CD1c-positive myeloid dendritic cell (primary cell): ENCODE data around the gene CFAP46.
A peak's percentile ranks its signal among the peaks of the same experiment; 100 is the strongest.
"Not testable (repeated sequence)": the region's sequence is repeated elsewhere in the genome, so short reads cannot be mapped to it uniquely, and the experiment has no call there.

Experiments used
- DNase-seq: peaks from one replicate; pipeline ENCODE4 v3.0.0-alpha.2; 2016; ENCODE audit errors: extremely low spot score

The CFAP46 gene

DNA sequence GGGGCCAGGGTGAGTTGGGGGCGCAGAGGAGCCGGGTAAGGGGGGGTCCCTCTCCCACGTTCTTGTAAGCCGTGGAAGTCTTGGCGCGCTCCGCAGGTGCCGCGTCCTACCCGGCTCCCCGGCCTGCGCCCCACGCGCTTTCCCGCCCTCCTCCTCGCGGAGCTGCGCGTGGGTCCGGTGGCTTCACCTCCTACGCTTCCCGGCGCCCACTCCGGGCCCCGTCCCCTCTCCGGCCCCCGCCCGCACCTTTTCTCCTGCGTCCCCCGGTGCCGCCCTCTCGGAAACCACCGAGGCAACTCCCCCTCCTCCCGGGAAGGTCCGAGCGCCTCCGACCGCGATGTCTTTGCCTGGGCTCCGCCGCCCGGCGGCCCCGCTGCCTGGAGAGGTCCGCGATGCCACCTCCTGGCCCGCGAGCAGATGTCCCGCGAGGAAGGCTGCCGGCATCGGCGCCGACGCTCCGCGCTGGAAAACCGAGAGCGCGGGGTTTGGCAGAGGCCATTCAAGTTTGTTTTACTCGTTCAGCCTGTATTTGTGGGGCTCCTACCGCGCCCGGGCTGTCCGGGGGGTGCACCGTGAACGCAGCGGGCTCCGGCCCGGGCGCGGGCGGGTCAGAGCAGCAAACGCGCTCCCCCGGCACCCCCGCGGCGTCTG lies 154.1 kb downstream of the CFAP46 start:
- peak; percentile 8 for DNase-seq

DNA sequence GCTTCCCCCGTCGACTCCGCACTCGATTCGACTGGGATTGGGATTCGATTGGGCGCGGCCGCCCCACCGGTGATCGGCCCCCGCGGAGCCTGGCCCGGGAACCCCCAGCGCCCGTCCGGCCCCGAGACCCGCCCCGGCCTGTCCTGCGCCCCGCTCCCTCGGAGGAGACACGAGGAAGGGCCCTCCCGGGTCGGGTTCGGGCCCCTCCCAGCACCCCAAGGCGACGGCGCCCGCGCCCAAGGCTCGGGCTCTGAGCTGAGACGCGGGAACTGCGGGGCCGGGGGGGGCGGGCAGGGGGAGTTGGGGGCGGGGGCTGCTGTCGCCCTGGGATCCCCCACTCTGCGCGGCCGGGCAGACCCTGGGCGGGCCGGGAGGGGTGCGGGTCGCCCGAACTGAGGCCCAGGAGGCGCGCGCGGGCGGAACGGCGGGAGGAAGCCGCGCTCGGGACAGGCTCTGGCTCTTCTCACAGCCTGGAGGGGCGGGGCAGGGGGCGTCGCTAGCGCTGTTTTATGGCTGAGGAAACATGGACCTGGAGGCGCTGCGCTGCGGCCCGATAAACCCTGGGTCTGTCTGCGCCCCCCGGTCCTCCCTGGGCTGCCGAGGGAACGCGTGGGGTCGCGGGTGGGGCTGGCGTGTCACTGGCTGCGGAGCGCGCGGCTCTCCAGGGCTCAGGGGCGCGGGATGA lies 154.7 kb downstream of the CFAP46 start:
- no peak for DNase-seq

DNA sequence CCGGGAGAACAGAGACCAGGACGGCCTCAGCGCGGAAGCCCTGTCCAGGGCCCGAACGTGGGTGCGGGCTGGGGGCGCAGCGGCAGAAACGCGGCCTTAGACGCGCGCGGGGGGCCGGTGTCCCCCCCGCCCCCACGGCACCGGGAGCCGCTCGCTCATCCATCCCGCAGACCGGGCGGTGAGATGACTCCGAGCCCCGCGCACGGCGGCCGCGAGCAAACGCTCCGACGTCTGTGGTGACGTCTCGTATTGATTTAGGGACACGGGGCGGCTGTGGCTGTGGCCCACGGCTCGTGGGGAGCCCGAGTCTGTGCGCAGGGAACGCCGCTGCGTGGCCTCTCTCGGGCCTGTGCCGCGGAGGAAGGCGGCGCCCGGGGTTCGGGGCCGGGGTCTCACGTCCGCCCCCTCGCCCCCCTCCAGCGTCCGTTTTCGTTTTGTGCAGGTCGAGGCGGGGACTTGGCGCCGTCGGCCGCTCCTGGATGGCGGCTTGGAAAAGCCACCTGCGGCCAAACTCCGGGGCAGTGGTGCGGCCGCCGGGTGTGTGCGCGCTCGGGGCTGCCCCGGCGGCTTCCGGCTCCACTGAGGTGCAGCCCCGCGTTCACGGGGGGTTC lies 155.4 kb downstream of the CFAP46 start:
- DNase-seq = no peak

DNA sequence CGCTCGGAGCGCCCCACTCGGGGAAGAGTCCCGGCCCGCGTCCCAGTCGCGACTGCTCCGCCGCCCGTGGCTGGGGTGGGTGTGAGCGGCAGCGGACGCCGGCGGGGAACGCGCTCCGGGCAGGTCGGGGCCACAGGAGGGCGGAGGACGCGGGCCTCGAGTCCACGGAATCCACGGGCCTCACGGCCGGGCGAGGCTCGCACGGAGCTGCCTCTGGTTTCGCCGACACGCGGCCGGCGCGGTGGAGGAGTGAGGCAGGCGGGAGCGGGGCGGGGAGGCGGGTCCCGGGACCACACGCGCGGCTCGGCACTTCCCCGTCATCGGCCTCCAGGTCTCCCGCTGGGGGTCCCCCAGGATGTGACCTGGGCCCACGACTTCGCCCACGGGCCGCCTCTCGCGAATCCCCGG lies 155.9 kb downstream of the CFAP46 start:
- no peak for DNase-seq

DNA sequence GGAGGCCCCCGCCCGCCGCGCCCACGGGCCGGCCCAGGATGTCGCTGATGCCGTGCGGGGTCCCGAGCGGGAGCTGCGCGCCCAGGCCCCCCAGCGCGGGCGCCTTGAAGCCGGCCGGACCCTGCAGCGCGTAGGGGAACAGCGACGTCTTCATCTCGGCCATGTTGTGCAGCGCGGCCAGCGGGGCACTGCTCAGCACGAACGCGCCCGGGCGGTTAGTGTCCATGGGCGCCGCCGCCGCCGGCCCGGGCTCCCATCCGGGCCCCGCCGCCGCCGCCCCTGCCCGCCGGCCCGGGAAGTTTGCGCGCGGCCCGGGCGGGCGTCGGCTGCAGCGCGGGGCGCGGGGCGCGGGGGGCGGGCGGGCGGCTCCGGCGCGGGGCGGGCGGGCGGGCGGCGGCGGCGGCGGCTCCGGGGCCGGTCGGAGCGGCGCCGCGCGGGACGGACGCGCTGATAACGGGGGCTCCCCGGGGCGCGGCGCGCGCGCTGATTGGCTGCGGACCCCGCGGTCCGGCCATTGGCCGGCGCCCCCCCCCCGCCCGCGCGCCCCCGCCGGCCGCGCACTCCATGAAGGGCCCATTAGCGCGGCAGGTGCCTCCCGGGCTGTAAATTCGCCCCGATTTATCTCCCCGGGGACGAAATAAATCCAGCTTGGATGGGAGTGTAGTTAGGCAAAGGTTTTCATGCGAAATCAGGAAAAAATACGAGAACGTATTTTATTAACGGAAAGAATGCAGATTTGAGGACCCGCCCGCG lies 156.5 kb downstream of the CFAP46 start, which contains the start of gene NKX6-2:
TSS of gene NKX6-2 (minus strand) at position 425 of the 753 bp plus-strand sequence. CDS start at position 226, 199 bp downstream.
- DNase-seq = no peak

DNA sequence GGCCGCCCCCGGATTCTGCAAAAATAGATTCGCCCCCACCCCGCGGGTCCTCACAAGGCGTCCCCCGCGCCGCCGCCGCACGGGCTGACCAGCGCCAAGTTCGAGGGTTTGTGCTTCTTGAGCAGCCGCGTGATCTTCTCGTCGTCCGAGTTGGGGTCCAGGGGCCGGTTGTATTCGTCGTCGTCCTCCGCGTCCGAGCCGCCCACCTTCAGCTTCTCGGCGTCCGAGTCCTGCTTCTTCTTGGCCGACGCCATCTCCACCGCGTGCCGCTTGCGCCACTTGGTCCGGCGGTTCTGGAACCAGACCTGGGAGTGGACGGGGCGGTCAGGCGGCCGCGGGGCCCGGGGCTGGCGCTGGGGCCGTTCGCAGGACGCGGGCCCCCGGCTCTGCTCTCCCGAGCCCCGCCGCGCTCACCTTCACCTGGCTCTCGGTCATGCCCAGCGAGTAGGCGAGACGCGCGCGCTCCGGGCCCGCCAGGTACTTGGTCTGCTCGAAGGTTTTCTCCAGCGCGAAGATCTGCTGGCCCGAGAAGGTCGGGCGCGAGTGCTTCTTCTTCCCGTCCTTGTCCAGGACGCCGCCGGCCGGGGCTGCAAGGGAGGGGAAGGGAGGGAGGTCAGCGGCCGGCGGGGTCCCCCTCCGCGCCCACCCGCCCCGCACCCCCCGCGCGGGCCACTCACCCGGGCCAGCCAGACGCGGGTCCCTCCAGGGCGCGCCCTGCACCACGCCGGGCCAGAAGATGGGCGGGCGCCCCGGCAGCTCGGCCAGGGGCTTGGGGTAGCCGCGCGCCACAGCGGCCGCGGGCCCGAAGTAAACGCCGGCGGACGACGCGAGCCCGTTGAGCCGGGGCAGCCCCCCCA lies 157.3 kb downstream of the CFAP46 start:
- no peak for DNase-seq

DNA sequence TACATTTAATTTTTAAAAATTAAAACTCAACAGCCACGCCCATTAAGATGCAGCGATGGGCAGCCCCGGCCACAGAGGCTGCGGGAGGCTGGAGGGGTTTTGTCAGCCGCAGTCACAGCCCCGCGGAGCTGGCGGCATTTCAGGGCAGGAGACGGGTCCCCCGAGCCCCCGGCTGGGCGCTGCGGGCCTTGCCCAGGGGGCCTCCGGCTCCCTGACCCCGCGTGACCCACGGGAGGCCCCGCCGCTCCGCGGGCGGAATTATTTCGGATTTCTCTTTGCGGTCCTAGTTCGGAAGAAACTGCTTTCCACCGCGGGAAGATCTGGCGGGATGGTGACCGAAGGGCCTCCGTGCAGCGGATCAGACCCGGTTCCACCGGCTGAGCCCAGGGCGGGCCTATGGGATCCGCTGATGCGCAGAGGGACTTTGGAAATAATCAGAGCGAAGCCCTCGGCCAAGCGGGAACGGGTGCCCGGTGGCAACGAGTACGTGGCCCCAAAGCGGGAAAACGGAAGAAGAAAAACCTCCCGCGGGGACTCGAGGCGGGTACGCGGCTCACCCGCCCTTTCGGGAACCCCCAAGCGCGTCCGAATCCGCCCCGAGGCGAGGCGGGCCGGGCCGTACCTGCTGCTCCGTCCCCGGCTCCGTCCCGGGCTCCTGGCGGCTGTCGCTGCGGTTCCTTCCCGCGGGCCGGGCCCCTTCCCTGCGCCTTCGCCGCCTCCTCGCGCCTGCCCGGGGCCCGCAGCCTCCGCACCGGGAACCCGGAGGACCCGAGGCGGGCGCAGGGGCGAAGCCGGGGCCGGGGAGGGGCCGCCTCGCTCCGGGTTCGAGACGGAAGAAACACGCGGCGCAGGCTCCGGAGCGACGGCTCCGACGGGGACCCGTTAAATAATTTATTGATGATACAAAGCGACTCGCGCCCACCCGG lies 158.2 kb downstream of the CFAP46 start:
- no peak for DNase-seq

DNA sequence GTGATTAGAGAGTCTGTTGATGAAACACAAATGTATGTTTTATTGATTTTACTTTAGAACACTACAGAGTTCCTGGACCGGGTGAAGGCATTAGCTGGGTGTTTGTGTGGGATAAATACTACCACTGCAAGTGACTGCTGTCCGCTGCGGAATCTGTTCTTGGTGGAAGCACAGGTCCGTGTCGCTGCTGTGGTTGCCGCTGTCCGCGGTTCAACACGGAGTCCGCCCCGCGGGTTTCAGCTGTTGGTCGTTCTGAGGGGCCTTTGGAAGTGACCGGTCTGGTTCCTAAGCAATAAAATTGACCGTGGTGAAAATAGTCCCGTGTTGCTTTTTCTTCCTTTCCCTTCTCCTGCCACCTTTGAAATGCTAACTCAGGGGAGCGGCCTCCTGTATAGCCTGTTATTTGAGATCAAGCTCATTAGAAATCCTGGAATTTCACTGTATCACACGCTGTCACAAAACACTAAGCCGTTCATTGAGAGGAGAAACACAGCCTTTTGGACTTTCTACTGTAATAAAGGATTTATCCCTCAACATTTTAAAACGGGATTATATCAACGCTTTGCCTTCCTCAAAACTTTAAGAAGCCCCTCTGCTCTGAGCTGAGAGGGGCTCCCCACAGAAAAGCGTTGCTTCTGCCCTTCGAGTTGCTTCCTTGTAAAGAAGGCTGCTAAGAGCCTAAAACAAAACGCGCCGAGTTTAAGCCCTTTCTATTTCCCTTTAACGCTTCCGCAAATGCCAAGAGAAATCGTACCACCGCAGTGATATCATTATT lies 159.0 kb downstream of the CFAP46 start:
- no peak for DNase-seq

DNA sequence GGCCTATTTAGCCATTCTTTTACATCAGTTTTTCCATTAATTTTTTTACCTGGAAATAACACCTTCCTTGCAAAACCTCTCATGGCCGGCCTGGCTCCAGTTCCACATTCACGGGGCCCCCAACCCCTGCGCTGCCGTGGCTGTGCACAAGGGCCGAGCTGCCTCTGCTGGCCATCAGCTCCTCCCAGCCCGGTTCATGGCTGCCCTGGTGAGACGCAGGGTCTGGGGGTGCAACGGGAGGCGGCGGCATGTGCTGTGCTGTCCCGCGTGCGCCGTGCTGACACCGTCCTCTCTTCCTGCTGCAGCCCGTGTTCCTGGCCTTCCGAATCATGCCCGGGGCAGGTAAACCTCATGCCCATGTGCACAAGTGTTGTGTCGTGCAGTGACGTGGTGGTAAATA lies 160.8 kb downstream of the CFAP46 start:
- DNase-seq = no peak

DNA sequence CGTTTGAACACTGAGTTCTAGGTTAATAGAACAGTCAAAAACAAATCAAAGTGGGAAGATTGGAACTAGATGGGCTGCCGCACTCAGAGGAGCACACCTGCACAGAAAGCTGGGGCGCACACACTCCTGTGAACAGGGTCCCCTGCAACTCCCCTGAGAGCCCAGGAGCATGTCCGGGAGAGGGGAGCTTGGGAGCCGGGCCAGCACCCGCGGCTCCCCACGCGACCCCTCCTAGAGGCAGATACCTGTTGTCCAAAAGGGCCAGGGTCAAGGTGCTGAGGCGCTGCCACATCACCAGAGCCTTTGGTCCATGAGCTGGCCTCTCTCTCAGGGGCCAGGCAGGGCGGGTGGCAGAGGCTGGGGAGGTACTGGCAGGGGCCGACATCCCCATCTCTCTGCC lies 162.0 kb downstream of the CFAP46 start:
- no peak for DNase-seq

DNA sequence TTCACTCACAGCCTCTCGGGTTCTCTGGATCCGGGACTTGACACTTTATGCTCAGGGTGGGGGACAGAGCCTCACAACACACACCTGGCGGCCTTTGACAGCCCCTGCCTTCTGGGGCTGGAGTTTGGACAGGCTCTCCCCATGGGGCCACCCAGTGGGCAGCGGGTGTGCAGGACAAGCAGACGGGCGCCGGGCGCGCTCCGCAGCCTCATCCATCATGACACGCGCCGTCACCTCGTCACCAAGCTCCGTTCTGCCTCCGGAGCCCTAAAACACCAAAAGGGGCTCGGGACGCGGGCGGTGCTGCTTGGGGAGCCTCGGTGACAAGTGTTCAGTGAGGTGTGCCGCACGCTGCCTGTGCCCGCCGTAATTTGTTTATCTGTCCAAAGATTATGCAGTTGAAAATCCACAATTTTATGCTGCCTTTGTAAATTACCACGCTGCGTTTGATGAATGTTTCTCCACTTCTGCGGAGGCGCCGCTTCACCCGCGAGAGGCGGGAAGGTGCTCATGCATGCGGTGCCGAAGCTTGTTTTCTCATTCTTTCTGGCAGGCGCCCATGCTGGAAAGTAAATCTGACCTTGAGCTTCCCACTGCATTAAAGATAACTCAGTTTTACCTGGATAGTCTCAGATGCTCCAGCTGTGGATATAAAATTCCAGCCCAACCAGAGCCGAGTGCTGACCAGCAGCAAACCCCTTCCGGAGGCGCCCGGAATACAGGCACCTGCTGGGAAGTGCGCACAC lies 162.6 kb downstream of the CFAP46 start:
- DNase-seq = no peak

DNA sequence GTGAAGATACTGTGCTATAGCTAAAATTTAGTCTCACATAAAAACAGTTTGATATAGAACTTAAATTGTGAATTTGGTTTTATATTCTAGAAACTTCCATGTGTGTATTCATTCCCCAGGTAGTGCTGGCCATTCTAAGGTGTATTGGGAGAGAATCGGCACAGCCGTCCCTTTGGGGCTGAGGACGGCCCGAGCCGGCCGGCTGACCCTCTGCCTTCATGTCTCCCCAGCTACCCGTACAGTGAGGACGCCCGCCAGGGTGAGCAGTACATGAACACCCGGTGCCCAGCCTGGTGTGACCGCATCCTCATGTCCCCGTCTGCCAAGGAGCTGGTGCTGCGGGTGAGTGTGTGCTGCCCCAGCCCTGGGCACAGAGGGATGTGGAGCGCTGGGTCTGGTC lies 164.9 kb downstream of the CFAP46 start:
- no peak for DNase-seq

DNA sequence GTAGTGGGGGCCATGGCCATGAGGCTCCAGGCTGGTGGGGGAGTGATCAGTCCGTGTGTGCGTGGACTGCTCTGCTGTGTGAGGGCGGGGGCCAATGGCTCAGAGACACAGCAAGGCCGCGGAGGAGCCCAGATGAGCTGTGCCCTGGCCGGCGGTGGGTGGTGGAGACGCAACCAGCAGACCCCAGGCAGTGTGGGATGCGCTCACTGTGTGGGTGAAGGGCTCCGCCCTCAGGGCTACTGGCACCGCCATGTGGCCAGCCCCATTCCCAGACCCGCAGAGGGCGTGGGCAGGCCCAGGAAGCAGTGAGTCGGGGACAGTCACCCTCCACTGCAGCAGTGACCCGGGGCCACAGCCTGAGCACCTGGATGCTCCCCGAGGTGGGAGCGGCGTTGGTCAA lies 165.5 kb downstream of the CFAP46 start:
- no peak for DNase-seq

DNA sequence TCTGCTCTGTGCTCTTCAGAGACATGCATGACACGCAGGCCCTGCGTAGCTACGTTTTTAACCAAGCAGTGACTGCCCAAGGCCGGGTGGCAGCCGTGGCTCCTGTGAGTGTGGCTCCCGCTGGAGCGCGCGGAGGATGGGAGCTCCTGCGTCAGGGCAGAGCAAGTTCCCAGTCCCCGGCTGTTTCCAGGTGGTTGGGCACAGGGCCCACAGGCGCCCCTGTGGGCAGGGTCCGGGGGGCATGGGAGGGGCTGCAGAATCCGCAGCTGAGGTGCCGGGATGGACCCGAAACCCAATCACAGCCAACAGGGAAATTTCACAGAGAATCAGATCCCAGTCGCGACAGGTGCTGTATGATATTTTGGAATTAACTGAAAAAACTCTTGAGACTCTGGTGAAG lies 166.2 kb downstream of the CFAP46 start:
- no peak for DNase-seq

DNA sequence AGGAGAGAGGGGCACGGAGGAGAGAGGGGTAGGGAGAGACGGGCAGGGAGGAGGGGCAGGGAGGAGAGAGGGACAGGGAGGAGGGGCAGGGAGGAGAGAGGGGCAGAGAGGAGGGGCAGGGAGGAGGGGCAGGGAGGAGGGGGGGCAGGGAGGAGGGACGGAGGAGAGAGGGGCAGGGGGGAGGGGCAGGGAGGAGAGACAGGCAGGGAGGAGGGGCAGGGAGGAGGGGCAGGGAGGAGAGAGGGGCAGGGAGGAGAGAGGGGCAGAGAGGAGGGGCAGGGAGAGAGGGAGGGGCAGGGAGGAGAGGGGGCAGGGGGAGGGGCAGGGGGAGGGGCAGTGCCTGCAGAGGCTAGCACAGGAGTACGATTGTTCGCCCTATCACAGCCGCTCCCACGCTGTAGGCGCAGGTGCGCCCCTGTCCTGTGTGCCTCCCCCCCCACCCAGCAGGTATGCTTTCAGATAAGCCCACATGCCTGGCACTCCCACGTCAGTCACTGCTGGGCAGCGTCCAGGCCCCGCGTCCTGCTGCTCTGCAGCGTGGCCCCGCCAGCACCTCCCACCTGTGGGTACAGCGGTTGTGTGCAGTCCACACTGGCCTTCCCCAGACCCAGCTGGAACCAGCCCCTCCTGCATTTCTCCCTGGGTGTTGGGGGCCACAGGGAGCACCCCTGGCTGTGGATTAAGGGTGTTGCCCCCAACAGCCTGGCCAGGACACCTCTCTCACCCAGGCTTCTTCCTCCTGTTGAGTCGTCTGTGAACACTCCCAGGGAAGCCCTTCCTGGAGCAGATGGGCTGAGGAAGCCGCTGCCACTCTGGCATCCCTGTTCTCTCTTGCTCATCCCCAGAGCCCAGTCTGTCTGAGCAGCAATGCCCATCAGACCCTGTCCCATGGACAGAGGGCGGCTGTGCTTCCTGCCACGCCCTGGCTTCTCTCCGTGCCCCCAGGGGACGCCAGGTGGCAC lies 167.2 kb downstream of the CFAP46 start:
- no peak for DNase-seq

DNA sequence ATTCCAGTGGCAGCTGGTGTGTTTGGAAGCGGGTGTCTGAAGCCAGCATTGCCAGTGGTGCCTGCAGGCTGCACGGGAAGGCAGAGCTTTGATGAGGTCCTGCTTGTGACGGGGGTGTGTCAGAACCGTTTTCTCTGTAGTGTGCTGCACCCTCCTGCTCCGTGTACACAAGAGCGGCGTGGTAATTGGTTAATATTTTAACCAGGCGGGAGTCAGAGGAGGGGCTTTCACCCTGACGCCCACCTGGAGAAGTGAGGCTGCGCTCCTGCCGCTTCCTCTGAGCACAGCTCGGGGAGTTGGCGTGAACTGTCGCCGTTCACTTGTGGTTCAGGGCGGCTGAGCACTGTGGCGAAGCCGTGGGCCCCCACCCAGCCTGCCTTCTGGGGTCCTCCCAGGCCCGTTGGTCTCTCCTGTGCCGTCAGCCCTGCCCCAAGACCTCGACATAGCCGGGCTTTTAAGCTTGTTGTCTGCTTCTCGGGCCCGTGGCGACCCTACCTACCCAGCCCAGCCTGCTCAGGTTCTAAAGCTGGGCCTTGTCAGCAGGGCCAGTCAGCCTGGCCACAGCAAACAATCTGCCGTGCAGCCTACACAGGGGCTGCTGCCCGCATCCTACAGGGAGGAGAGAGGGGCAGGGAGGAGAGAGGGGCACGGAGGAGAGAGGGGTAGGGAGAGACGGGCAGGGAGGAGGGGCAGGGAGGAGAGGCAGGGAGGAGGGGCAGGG lies 168.0 kb downstream of the CFAP46 start:
- no peak for DNase-seq

DNA sequence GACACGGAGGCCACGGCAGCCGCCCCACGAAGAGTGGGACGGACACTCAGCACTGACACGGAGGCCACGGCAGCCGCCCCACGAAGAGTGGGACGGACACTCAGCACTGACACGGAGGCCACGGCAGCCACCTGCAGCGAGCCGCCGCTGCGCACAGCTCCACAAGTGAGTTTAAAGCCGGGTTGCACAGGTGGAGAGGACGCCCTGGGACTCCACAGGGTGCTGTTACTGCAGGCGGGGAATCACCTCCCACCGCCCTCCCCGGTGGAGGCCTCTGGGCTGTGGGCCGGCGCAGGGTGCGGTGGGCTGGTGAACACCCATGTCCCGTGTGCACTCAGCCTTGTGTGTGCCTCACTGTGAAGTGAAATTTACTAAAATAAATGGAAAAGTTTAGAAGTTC lies 169.6 kb downstream of the CFAP46 start:
- DNase-seq = not testable (repeated sequence)
